CD8-positive, alpha-beta memory T cell (primary cell): ENCODE measurements around the gene TRPM3. TPM values are rescaled to one million over a fixed set of nuclear protein-coding genes. Genes with fewer than 3 reads are reported as not detected.

Experiments used
- CTCF ChIA-PET: fragments of 350-600 bp; sonication (Branson Sonifier 250); formaldehyde crosslinking; loops from one replicate; lab custom pipeline; 2021; ENCODE audit warnings: antibody characterized with exemption; lab: Charles Lee
- POLR2A ChIA-PET: fragments of 350-600 bp; sonication (Branson Sonifier 250); formaldehyde crosslinking; loops from one replicate; lab custom pipeline; 2021; ENCODE audit warnings: antibody characterized with exemption; lab: Charles Lee
- DNase-seq, 5 donors: peaks; one replicate each; pipeline versions ENCODE4 v3.0.0 to v3.0.0-alpha.2; 2020 to 2022; ENCODE audit warnings: mixed read lengths in 1 of 5
- H3K27ac ChIP-seq: one replicate; pipeline ENCODE4 v1.7.0; 2013; ENCODE audit warnings: low read depth, mild to moderate bottlenecking, low read length, moderate library complexity
- H3K27me3 ChIP-seq: 2 replicates; pipeline ENCODE4 v1.7.0; 2013; ENCODE audit warnings: low read length, mild to moderate bottlenecking; ENCODE audit not compliant: insufficient read depth, poor library complexity, severe bottlenecking
- H3K36me3 ChIP-seq: 2 replicates; pipeline ENCODE4 v1.7.0; 2013; ENCODE audit warnings: mild to moderate bottlenecking, low read length, moderate library complexity; ENCODE audit not compliant: insufficient read depth
- H3K4me1 ChIP-seq: 2 replicates; pipeline ENCODE4 v1.7.0; 2013; ENCODE audit warnings: mild to moderate bottlenecking, low read length, moderate library complexity; ENCODE audit not compliant: insufficient read depth
- H3K4me3 ChIP-seq: 2 replicates; pipeline ENCODE4 v1.7.0; 2013; ENCODE audit warnings: mild to moderate bottlenecking, low read length
- H3K9me3 ChIP-seq: 2 replicates; pipeline ENCODE4 v1.7.0; 2013; ENCODE audit warnings: mild to moderate bottlenecking, low read length
- H3K27ac Mint-ChIP-seq, 8 donors: one replicate each; pipeline ENCODE4 v1.8.0; 2020 to 2021; ENCODE audit warnings: mixed read lengths in 8 of 8, mild to moderate bottlenecking in 6 of 8, inconsistent platforms in 3 of 8, moderate library complexity in 3 of 8
- H3K27me3 Mint-ChIP-seq, 2 donors: one replicate each; pipeline ENCODE4 v1.8.0; 2020 to 2021; ENCODE audit warnings: mixed read lengths in 2 of 2, mild to moderate bottlenecking in 1 of 2, moderate library complexity in 1 of 2
- H3K36me3 Mint-ChIP-seq, 3 donors: one replicate each; pipeline ENCODE4 v1.8.0; 2020 to 2021; ENCODE audit warnings: mixed read lengths in 3 of 3, inconsistent platforms in 1 of 3, mild to moderate bottlenecking in 1 of 3
- H3K4me1 Mint-ChIP-seq, 3 donors: one replicate each; pipeline ENCODE4 v1.8.0; 2020 to 2021; ENCODE audit warnings: mixed read lengths in 3 of 3, inconsistent platforms in 1 of 3, mild to moderate bottlenecking in 1 of 3
- H3K4me3 Mint-ChIP-seq, 7 donors: one replicate each; pipeline ENCODE4 v1.8.0; 2020 to 2021; ENCODE audit warnings: mixed read lengths in 7 of 7, mild to moderate bottlenecking in 6 of 7, moderate library complexity in 4 of 7, inconsistent platforms in 2 of 7
- H3K9me3 Mint-ChIP-seq, 5 donors: one replicate each; pipeline ENCODE4 v1.8.0; 2020 to 2022; ENCODE audit warnings: mixed read lengths in 5 of 5, mild to moderate bottlenecking in 3 of 5, moderate library complexity in 2 of 5, inconsistent platforms in 1 of 5
- polyA plus RNA-seq: library from polyadenylated mRNA; unstranded; fragments of 300-500 nt; fragmentation: Illumina TruSeq; gene quantifications from one replicate; pipeline ENCODE4 v1.2.3, GENCODE V29; 2021
- total RNA-seq, 2 experiments: library from RNA; stranded (reverse); gene quantifications; one replicate each; pipeline ENCODE4 v1.2.3, GENCODE V29; 2021

The TRPM3 gene
- total and polyA plus RNA-seq, 3 experiments from 2014 or later = not detected

DNA sequence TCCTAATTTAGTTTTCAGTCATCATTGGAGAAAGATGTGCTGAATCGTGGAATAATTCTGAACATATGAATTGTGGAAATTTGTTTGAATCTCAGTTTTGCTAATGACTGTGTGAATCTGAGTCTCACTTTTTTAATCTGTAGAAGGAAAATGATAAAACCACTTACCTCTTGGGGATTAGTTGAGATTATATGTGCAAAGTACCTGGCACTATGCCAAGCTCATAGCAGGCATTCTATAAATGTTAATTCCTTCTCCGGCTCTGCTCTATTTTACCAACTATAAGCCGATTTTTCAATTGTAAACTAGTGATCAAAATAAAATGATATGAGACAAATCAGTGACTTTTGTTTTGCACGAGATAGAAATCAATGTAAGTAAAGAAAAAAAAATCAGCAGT lies 290.8 kb downstream of the TRPM3 start:
- CTCF ChIA-PET = no interaction called here

DNA sequence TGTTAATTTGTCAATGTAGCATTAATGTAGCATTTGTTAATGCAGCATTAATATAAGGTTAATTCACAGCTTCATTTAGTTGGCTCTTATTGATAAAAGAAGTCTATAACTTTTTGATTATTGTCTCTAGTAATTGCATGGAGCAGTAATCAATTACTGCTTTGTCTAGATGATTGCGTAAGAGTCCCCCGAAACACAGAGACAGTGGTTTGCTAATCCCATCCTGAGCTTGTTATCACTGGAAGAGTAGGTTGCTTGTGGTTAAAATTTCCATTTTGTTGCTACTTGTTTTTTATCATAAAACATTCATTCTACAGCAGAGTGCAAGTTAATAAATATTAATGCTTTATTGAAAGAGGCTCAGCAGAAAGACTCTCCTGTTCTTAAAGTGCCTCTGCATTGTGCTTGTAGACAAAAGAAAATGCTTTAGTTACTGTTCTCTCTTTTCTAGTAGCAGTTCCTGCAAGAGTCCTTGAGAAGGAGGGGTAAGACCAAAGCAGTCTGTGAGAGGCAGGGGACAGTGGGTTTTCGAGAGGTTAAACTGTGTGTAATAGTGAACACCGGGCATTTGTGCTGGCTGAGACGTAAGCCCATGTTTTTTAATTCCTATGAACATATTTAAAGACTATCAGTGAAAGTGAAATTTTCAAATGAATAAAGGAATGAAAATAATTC lies 291.7 kb downstream of the TRPM3 start:
- H3K9me3 Mint-ChIP-seq = peaks cover 0 to 2% (median 0%) of the 10 kb centered on the region in 5 donors
- H3K27me3 Mint-ChIP-seq = peaks cover 1 to 15% of the 10 kb centered on the region in 2 donors
- Histone ChIP-seq H3K27ac (no peak overlapping the region), H3K27me3 (no peaks in the 10 kb centered on the region), H3K4me1 (no peaks in the 10 kb centered on the region), H3K36me3 (no peaks in the 10 kb centered on the region), H3K4me3 (no peak overlapping the region), H3K9me3 (no peaks in the 10 kb centered on the region)
- H3K27ac Mint-ChIP-seq = no peak overlapping the region
- DNase-seq = no peak
- ChIA-PET POLR2A (no interaction called here), CTCF (no interaction called here)
- H3K4me1 Mint-ChIP-seq = no peaks in the 10 kb centered on the region
- no peak overlapping the region for H3K4me3 Mint-ChIP-seq
- H3K36me3 Mint-ChIP-seq = no peaks in the 10 kb centered on the region

More for the DNA sequence above, 290.8 kb downstream of the TRPM3 start:
- Histone ChIP-seq H3K9me3 (no peaks in the 10 kb centered on the region), H3K27ac (no peak overlapping the region), H3K36me3 (no peaks in the 10 kb centered on the region), H3K4me3 (no peak overlapping the region), H3K27me3 (no peaks in the 10 kb centered on the region), H3K4me1 (no peaks in the 10 kb centered on the region)
- Mint-ChIP-seq H3K27me3 (peaks cover 0 to 13% of the 10 kb centered on the region in 2 donors), H3K27ac (no peak overlapping the region), H3K36me3 (no peaks in the 10 kb centered on the region), H3K4me1 (no peaks in the 10 kb centered on the region), H3K9me3 (peaks cover 0 to 2% (median 0%) of the 10 kb centered on the region in 5 donors), H3K4me3 (no peak overlapping the region)
- no peak for DNase-seq
- POLR2A ChIA-PET = no interaction called here

DNA sequence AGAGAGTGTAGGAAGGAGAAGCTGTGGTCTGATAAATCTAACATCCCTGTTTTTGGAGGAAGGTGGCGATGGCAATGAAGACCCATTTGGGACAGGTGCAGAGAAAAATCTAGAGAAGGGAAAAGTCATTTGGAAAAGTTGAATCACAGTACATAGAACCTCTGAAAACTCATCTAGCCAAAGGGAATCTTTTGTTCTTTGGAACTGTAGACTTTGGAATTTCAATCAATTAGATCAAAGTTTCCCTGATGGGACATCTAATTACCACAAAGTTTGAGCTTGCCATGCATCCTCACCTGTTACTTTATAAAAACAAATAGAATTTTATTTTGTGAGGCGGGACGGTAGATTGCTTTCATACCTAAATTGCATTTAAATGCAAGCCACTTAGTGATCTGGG lies 294.9 kb downstream of the TRPM3 start:
- H3K27ac Mint-ChIP-seq = no peak overlapping the region
- H3K9me3 ChIP-seq = no peaks in the 10 kb centered on the region
- H3K4me1 Mint-ChIP-seq = no peaks in the 10 kb centered on the region
- H3K4me3 Mint-ChIP-seq = no peak overlapping the region
- no peaks in the 10 kb centered on the region for H3K4me1 ChIP-seq
- no peak overlapping the region for H3K4me3 ChIP-seq
- no peaks in the 10 kb centered on the region for H3K36me3 Mint-ChIP-seq
- H3K36me3 ChIP-seq = no peaks in the 10 kb centered on the region
- H3K27me3 ChIP-seq = no peaks in the 10 kb centered on the region
- H3K27ac ChIP-seq = no peak overlapping the region
- POLR2A ChIA-PET = no interaction called here
- peaks cover 0 to 2% (median 0%) of the 10 kb centered on the region in 5 donors for H3K9me3 Mint-ChIP-seq
- peaks cover 2 to 11% of the 10 kb centered on the region in 2 donors for H3K27me3 Mint-ChIP-seq
- no peak for DNase-seq
- CTCF ChIA-PET = no interaction called here

GRCh38 chr9:70823284-70823683 lies 298.1 kb downstream of the TRPM3 start:
- H3K9me3 Mint-ChIP-seq = peaks cover 0 to 2% (median 0%) of the 10 kb centered on the region in 5 donors
- Histone ChIP-seq H3K4me3 (no peak overlapping the region), H3K27ac (no peak overlapping the region), H3K27me3 (no peaks in the 10 kb centered on the region), H3K9me3 (no peaks in the 10 kb centered on the region), H3K4me1 (no peaks in the 10 kb centered on the region), H3K36me3 (no peaks in the 10 kb centered on the region)
- DNase-seq = no peak
- H3K4me3 Mint-ChIP-seq = no peak overlapping the region
- H3K4me1 Mint-ChIP-seq = no peaks in the 10 kb centered on the region
- H3K27me3 Mint-ChIP-seq = peaks cover 2 to 11% of the 10 kb centered on the region in 2 donors
- POLR2A ChIA-PET = no interaction called here
- H3K27ac Mint-ChIP-seq = no peak overlapping the region
- no peaks in the 10 kb centered on the region for H3K36me3 Mint-ChIP-seq
- CTCF ChIA-PET = no interaction called here

- no peak overlapping the region for H3K27ac ChIP-seq
- H3K9me3 Mint-ChIP-seq = peaks cover 0 to 9% (median 0%) of the 10 kb centered on the region in 5 donors
- H3K27me3 Mint-ChIP-seq = peaks cover 2 to 4% of the 10 kb centered on the region in 2 donors
- CTCF ChIA-PET = no interaction called here
- H3K4me3 Mint-ChIP-seq = no peak overlapping the region
- POLR2A ChIA-PET = no interaction called here
- H3K4me3 ChIP-seq = no peak overlapping the region
- H3K27ac Mint-ChIP-seq = no peak overlapping the region
- DNase-seq = no peak
- H3K36me3 ChIP-seq = no peaks in the 10 kb centered on the region
- H3K4me1 ChIP-seq = no peaks in the 10 kb centered on the region
- H3K9me3 ChIP-seq = no peaks in the 10 kb centered on the region
- no peaks in the 10 kb centered on the region for H3K4me1 Mint-ChIP-seq
- H3K27me3 ChIP-seq = no peaks in the 10 kb centered on the region
- H3K36me3 Mint-ChIP-seq = no peaks in the 10 kb centered on the region
Measured at GRCh38 chr9:70817311-70817710, 304.1 kb downstream of the TRPM3 start.

DNA sequence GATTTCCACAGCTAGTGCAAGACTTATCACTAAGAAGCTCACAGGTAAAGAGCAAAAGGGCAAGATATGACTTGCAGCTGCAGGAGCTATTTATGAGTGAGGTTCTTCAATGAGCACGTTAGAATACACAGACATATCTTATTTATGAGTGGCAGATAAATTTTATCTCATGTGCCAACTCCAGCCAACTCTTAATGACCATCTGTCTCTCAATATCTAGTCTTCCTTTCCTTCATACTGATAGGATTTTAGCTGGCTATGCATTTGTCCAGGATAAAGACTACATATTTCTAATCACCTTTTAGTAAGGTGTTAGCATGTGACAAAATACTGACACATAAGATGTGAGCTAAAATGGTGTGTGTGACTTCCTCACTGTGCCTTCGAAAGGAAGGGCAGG lies 304.5 kb downstream of the TRPM3 start:
- Mint-ChIP-seq H3K27me3 (peaks cover 2 to 4% of the 10 kb centered on the region in 2 donors), H3K4me3 (no peak overlapping the region)

DNA sequence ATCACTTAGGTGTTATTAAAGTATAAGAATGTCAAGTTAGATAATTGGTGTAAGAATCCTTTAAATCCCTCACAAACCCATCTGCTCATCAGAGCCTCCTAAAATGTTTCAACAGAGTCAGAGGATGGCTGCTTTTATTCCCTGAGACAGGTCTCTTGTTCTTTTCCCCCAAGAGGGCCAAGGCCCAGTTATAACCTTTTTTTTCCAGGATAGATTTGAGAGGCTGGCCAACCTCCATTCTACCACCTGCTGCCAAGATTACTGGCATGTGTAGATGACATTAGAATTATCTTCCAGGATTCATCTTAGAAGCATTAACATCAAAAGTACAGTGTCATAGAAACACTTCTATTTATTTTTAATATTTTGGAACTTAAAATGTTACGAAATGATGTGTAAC lies 305.1 kb downstream of the TRPM3 start:
- no peaks in the 10 kb centered on the region for H3K36me3 Mint-ChIP-seq
- CTCF ChIA-PET = no interaction called here

More for the DNA sequence above, 304.5 kb downstream of the TRPM3 start:
- ChIA-PET POLR2A (no interaction called here), CTCF (no interaction called here)
- no peak overlapping the region for H3K27ac Mint-ChIP-seq
- peaks cover 0 to 9% (median 0%) of the 10 kb centered on the region in 5 donors for H3K9me3 Mint-ChIP-seq
- no peaks in the 10 kb centered on the region for H3K36me3 ChIP-seq
- no peak overlapping the region for H3K4me3 ChIP-seq
- H3K4me1 ChIP-seq = no peaks in the 10 kb centered on the region
- no peaks in the 10 kb centered on the region for H3K36me3 Mint-ChIP-seq
- no peak overlapping the region for H3K27ac ChIP-seq
- DNase-seq = no peak
- H3K4me1 Mint-ChIP-seq = no peaks in the 10 kb centered on the region
- no peaks in the 10 kb centered on the region for H3K27me3 ChIP-seq
- H3K9me3 ChIP-seq = no peaks in the 10 kb centered on the region

DNA sequence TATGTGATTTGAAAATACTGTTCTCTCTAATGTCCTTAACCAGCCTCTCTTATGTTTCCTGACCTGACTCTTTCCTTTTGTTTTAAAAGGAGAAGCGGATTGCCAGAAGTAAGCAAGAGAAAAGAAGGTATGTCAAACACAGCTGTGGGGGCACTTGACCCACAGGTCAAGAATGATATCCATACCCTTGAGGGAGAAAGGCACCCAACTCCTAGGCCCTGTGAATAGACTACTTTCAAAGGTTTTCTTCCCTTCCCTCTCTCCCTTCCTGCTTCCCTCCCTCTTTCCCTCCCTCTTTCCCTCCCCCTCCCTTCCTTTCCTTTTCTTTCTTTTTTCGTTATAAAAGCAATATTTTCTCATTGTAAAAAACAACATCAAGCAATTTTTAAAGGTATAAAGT lies 306.8 kb downstream of the TRPM3 start:
- H3K27ac ChIP-seq = no peak overlapping the region
- no peaks in the 10 kb centered on the region for H3K27me3 ChIP-seq
- Mint-ChIP-seq H3K27ac (no peak overlapping the region), H3K9me3 (peaks cover 0 to 9% (median 0%) of the 10 kb centered on the region in 5 donors), H3K4me3 (no peak overlapping the region), H3K36me3 (no peaks in the 10 kb centered on the region), H3K4me1 (no peaks in the 10 kb centered on the region), H3K27me3 (peaks cover 3 to 7% of the 10 kb centered on the region in 2 donors)
- H3K4me3 ChIP-seq = no peak overlapping the region
- no peaks in the 10 kb centered on the region for H3K4me1 ChIP-seq
- no peaks in the 10 kb centered on the region for H3K36me3 ChIP-seq
- H3K9me3 ChIP-seq = no peaks in the 10 kb centered on the region
- DNase-seq = no peak
- ChIA-PET CTCF (no interaction called here), POLR2A (no interaction called here)

More for the DNA sequence above, 305.1 kb downstream of the TRPM3 start:
- no peak overlapping the region for H3K4me3 Mint-ChIP-seq
- POLR2A ChIA-PET = no interaction called here
- no peak overlapping the region for H3K27ac Mint-ChIP-seq
- H3K27me3 ChIP-seq = no peaks in the 10 kb centered on the region
- no peaks in the 10 kb centered on the region for H3K9me3 ChIP-seq
- peaks cover 0 to 9% (median 0%) of the 10 kb centered on the region in 5 donors for H3K9me3 Mint-ChIP-seq
- H3K36me3 ChIP-seq = no peaks in the 10 kb centered on the region
- DNase-seq = no peak
- no peaks in the 10 kb centered on the region for H3K4me1 ChIP-seq
- no peaks in the 10 kb centered on the region for H3K4me1 Mint-ChIP-seq
- H3K27me3 Mint-ChIP-seq = peaks cover 2 to 4% of the 10 kb centered on the region in 2 donors
- H3K27ac ChIP-seq = no peak overlapping the region
- no peak overlapping the region for H3K4me3 ChIP-seq
